Glutamatergic neuron (in vitro differentiated cells): ENCODE results near the gene AP5B1. TPM values are rescaled to one million over a fixed set of nuclear protein-coding genes. Genes with fewer than 3 reads are reported as not detected.

Experiments used
- DNase-seq: peaks from one replicate; pipeline ENCODE4 v3.0.0; 2022
- H3K27ac Mint-ChIP-seq: one replicate; pipeline ENCODE4 v1.8.0; 2020; ENCODE audit warnings: mild to moderate bottlenecking, mixed read lengths, inconsistent platforms; ENCODE audit not compliant: unreplicated experiment
- H3K27me3 Mint-ChIP-seq: one replicate; pipeline ENCODE4 v1.8.0; 2020; ENCODE audit warnings: mild to moderate bottlenecking, moderate library complexity, mixed read lengths, inconsistent platforms; ENCODE audit not compliant: unreplicated experiment
- H3K36me3 Mint-ChIP-seq: one replicate; pipeline ENCODE4 v1.8.0; 2020; ENCODE audit warnings: mild to moderate bottlenecking, mixed read lengths, inconsistent platforms; ENCODE audit not compliant: unreplicated experiment
- H3K4me1 Mint-ChIP-seq: one replicate; pipeline ENCODE4 v1.8.0; 2020; ENCODE audit warnings: mild to moderate bottlenecking, low read depth, mixed read lengths, inconsistent platforms; ENCODE audit not compliant: unreplicated experiment
- H3K4me3 Mint-ChIP-seq: one replicate; pipeline ENCODE4 v1.8.0; 2020; ENCODE audit warnings: mild to moderate bottlenecking, mixed read lengths, inconsistent platforms; ENCODE audit not compliant: unreplicated experiment
- H3K9me3 Mint-ChIP-seq: one replicate; pipeline ENCODE4 v1.8.0; 2020; ENCODE audit warnings: mild to moderate bottlenecking, moderate library complexity, mixed read lengths, inconsistent platforms; ENCODE audit not compliant: unreplicated experiment
- CTCF ChIP-seq: fragments of 200-600 bp; sonication (generic); IDR thresholded peaks from one replicate; pipeline ENCODE4 v1.5.0; 2021; ENCODE audit not compliant: partially characterized antibody, unreplicated experiment
- total RNA-seq: library from RNA; stranded (reverse); fragmentation: NEBNext Ultra II Directional; extraction: Animal tissue kit (Norgen Biotek cat#: 25700); gene quantifications from one replicate; pipeline ENCODE4 v1.2.1, GENCODE V29; 2021; ENCODE audit not compliant: unreplicated experiment

Gene AP5B1
- total RNA-seq, 1 donor from 2014 or later: 13.2 TPM

GRCh38 chr11:65726660-65727059 is 54.1 kb downstream of the AP5B1 start:
- Mint-ChIP-seq H3K4me3 (no peak overlapping the region), H3K27ac (no peak overlapping the region), H3K4me1 (no peaks in the 10 kb centered on the region), H3K9me3 (peaks cover 4% of the 10 kb centered on the region), H3K27me3 (peaks cover 9% of the 10 kb centered on the region), H3K36me3 (peaks cover 5% of the 10 kb centered on the region)
- TF ChIP-seq CTCF: no peak
- no peak for DNase-seq

Other genes starting within 250 kb of the AP5B1 start
- gene LTBP3, start 222.6 kb downstream of the AP5B1 start, total RNA-seq: 2.5 TPM
- 37.9 TPM for gene ZNRD2, start 210.5 kb downstream of the AP5B1 start, total RNA-seq
- 184 TPM for gene FAM89B, start 208.4 kb downstream of the AP5B1 start, total RNA-seq
- gene EHBP1L1, start 204.9 kb downstream of the AP5B1 start, total RNA-seq: 14.2 TPM
- 0.69 TPM for gene KCNK7, start 185.2 kb downstream of the AP5B1 start, total RNA-seq
- gene MAP3K11, start 166.8 kb downstream of the AP5B1 start, total RNA-seq: 58.6 TPM
- gene PCNX3, start 165.2 kb downstream of the AP5B1 start, total RNA-seq: 43.3 TPM
- 21.4 TPM for gene SIPA1, start 142.9 kb downstream of the AP5B1 start, total RNA-seq
- 61.2 TPM for gene RELA, start 118.1 kb downstream of the AP5B1 start, total RNA-seq
- 71.3 TPM for gene KAT5, start 68.7 kb downstream of the AP5B1 start, total RNA-seq
- gene RNASEH2C, start 60.2 kb downstream of the AP5B1 start, total RNA-seq: 42.9 TPM
- gene OVOL1, start 6.1 kb upstream of the AP5B1 start, total RNA-seq: not detected
- gene SNX32, start 53.0 kb upstream of the AP5B1 start, total RNA-seq: 14.7 TPM
- gene CFL1, start 77.2 kb upstream of the AP5B1 start, total RNA-seq: 1,294 TPM
- 114 TPM for gene MUS81, start 79.5 kb upstream of the AP5B1 start, total RNA-seq
- 16.3 TPM for gene EFEMP2, start 91.8 kb upstream of the AP5B1 start, total RNA-seq
- gene CTSW, start 98.9 kb upstream of the AP5B1 start, total RNA-seq: not detected
- gene FIBP, start 107.5 kb upstream of the AP5B1 start, total RNA-seq: 115 TPM
- 23.6 TPM for gene CCDC85B, start 109.7 kb upstream of the AP5B1 start, total RNA-seq
- gene FOSL1, start 119.4 kb upstream of the AP5B1 start, total RNA-seq: not detected
- 24.7 TPM for gene C11orf68, start 138.1 kb upstream of the AP5B1 start, total RNA-seq
- gene DRAP1, start 138.4 kb upstream of the AP5B1 start, total RNA-seq: 68.7 TPM
- not detected for gene TSGA10IP, start 164.5 kb upstream of the AP5B1 start, total RNA-seq
- 52.3 TPM for gene SART1, start 180.8 kb upstream of the AP5B1 start, total RNA-seq
- 37.6 TPM for gene EIF1AD, start 221.2 kb upstream of the AP5B1 start, total RNA-seq
- gene BANF1, start 221.5 kb upstream of the AP5B1 start, total RNA-seq: 135 TPM
- not detected for gene CST6, start 231.0 kb upstream of the AP5B1 start, total RNA-seq
- gene CATSPER1, start 245.5 kb upstream of the AP5B1 start, total RNA-seq: not detected